ENCODE data around the gene FRMPD1. TPM values are rescaled to one million over a fixed set of nuclear protein-coding genes. Genes with fewer than 3 reads are reported as not detected.

Gene FRMPD1
- total RNA-seq, 3 donors from 2014 or later, result 0.09 to 1.1 TPM; not detected in 1

GRCh38 chr9:37619806-37620205 lies 30.9 kb upstream of the FRMPD1 start:
- no peak for ATAC-seq
- Histone ChIP-seq H3K9me3 (no peaks in the 10 kb centered on the region), H3K4me1 (ENCODE audit: low read depth) (no peaks in the 10 kb centered on the region), H3K4me3 (no peak overlapping the region), H3K36me3 (ENCODE audit: low read depth) (no peaks in the 10 kb centered on the region)
- TF ChIP-seq, protein P1, sequence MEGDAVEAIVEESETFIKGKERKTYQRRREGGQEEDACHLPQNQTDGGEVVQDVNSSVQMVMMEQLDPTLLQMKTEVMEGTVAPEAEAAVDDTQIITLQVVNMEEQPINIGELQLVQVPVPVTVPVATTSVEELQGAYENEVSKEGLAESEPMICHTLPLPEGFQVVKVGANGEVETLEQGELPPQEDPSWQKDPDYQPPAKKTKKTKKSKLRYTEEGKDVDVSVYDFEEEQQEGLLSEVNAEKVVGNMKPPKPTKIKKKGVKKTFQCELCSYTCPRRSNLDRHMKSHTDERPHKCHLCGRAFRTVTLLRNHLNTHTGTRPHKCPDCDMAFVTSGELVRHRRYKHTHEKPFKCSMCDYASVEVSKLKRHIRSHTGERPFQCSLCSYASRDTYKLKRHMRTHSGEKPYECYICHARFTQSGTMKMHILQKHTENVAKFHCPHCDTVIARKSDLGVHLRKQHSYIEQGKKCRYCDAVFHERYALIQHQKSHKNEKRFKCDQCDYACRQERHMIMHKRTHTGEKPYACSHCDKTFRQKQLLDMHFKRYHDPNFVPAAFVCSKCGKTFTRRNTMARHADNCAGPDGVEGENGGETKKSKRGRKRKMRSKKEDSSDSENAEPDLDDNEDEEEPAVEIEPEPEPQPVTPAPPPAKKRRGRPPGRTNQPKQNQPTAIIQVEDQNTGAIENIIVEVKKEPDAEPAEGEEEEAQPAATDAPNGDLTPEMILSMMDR (IDR thresholded peaks at IDR 0.05), result no peak
- DNase-seq, result no peak
- intact Hi-C loops (cut with DNase I, micrococcal nuclease), result no loop called here

DNA sequence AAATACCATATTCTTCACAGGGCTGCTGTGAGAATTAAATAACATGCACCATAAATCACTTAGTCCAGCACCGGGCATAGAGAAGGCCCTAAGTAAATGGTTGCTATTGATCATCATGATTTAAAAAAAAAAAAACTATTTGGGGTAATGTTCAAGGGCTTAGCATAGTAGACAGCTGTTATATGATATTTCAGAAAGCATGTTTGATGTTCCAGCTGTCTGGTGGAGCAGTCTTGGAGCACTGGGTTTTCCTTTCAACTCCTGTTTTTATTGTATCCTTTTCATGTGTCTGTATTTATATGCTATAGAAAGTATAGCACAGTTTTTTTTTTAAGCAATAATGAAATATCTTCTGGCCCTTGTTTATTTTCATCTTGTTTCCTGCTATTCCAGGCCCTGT lies 30.4 kb upstream of the FRMPD1 start:
- TF ChIP-seq, protein P1 (IDR thresholded peaks at IDR 0.05), result no peak
- Histone ChIP-seq H3K4me3 (no peak overlapping the region), H3K4me1 (ENCODE audit: low read depth) (no peaks in the 10 kb centered on the region), H3K9me3 (no peaks in the 10 kb centered on the region), H3K36me3 (ENCODE audit: low read depth) (no peaks in the 10 kb centered on the region)
- ATAC-seq, result no peak
- DNase-seq, result no peak
- intact Hi-C loops (cut with DNase I, micrococcal nuclease), result no loop called here

- DNase-seq (no peak), ATAC-seq (no peak)
- Histone ChIP-seq H3K36me3 (ENCODE audit: low read depth) (no peaks in the 10 kb centered on the region), H3K4me1 (ENCODE audit: low read depth) (no peaks in the 10 kb centered on the region), H3K4me3 (no peak overlapping the region), H3K9me3 (no peaks in the 10 kb centered on the region)
- intact Hi-C loops (cut with DNase I, micrococcal nuclease), result no loop called here
- TF ChIP-seq, protein P1 (IDR thresholded peaks at IDR 0.05), result no peak
Observed at GRCh38 chr9:37621273-37622121, 29.3 kb upstream of the FRMPD1 start.

DNA sequence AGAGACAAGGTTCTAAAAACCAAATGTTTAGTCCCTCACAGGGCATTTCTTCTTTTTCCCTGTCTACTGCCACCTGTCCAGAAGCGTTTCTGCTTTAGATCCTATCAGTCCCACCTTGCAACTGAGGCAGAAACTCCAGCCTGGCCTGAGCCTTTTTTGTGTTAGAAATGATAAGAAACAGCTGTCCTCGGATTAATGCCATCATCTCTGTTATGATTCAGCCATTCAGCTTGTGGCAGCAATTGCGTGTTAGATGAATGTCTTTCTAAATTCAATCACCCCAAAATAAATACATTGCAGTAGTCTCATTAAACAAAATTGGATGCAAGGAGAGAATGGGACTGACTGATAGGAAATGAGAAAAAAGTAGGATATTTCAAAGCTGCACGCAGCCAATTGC lies 28.3 kb upstream of the FRMPD1 start:
- no peaks in the 10 kb centered on the region for H3K9me3 ChIP-seq
- H3K4me1 ChIP-seq (ENCODE audit: low read depth), result no peaks in the 10 kb centered on the region
- no peak for DNase-seq
- no peak for ATAC-seq
- TF ChIP-seq, protein P1 (IDR thresholded peaks at IDR 0.05), result no peak
- intact Hi-C loops (cut with DNase I, micrococcal nuclease), result no loop called here
- H3K36me3 ChIP-seq (ENCODE audit: low read depth), result no peaks in the 10 kb centered on the region
- H3K4me3 ChIP-seq, result no peak overlapping the region

DNA sequence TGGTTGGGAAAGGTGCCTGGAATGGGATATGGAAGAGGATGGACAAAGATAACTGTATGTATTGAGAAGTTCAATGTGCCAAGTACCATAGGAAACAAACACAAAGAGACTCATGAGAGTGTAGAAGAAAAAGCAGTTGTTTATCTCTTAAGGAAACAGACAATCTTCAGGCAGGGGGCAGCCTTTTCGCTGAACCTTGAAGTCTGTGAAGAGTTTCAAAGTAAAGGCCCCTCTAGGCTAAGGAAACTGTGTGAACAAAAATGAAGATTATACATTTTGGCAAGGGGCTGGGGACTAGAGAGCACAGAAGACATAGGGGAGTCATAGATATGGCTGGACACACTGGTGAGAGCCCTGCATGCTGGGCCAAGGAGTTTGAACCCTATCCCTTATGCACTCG lies 27.5 kb upstream of the FRMPD1 start:
- no peaks in the 10 kb centered on the region for H3K36me3 ChIP-seq (ENCODE audit: low read depth)
- TF ChIP-seq, protein P1 (IDR thresholded peaks at IDR 0.05), result no peak
- H3K4me3 ChIP-seq, result no peak overlapping the region
- no peaks in the 10 kb centered on the region for H3K4me1 ChIP-seq (ENCODE audit: low read depth)
- ATAC-seq (no peak), DNase-seq (no peak)
- intact Hi-C loops (cut with DNase I, micrococcal nuclease), result no loop called here
- H3K9me3 ChIP-seq, result no peaks in the 10 kb centered on the region

Measured in mucosa of descending colon (tissue), 3 donors.